Upper lobe of left lung (tissue), 4 donors: ENCODE results near the gene GNS.

Experiments
- CTCF ChIP-seq, 6 experiments: fragments of 450-650 bp in 4 of 6; fragments of 200-600 bp in 2 of 6; sonication (generic) in 2 of 6; IDR thresholded peaks; one replicate each; pipeline ENCODE4 v1.5.1; 2016 to 2019; ENCODE audit warnings: antibody characterized with exemption in 6 of 6
- EP300 ChIP-seq, 4 donors: sonication (generic); formaldehyde crosslinking; IDR thresholded peaks; one replicate each; pipeline ENCODE4 v1.5.1; 2017; ENCODE audit warnings: antibody characterized with exemption in 4 of 4, control low read depth in 2 of 4
- POLR2A ChIP-seq, 4 donors: fragments of 450-650 bp; IDR thresholded peaks; one replicate each; pipeline ENCODE4 v1.5.1; 2016 to 2017; ENCODE audit warnings: antibody characterized with exemption in 4 of 4, mild to moderate bottlenecking in 2 of 4
- POLR2AphosphoS5 ChIP-seq, 2 donors: sonication (generic); formaldehyde crosslinking; IDR thresholded peaks; one replicate each; pipeline ENCODE4 v1.5.1; 2017; ENCODE audit warnings: antibody characterized with exemption in 2 of 2

- no peak for TF ChIP-seq POLR2AphosphoS5 (IDR thresholded peaks at IDR 0.05)
- TF ChIP-seq POLR2A (IDR thresholded peaks at IDR 0.05) = no peak
- no peak for TF ChIP-seq CTCF (IDR thresholded peaks at IDR 0.05)
- no peak for TF ChIP-seq EP300 (IDR thresholded peaks at IDR 0.05)
These were observed 13.9 kb downstream of the GNS start for GRCh38 chr12:64745259-64745807.
